GM20431 (cell line): ENCODE data around the gene TM4SF5.

ENCODE experiments used
- in situ Hi-C: fragments of 300-500 bp; cut with MseI, MboI; formaldehyde crosslinking; loops from one replicate; pipeline ENCODE4 v1.15.0; 2020; ENCODE audit warnings: low sequenced_read_pairs; ENCODE audit not compliant: unreplicated experiment

The TM4SF5 gene

DNA sequence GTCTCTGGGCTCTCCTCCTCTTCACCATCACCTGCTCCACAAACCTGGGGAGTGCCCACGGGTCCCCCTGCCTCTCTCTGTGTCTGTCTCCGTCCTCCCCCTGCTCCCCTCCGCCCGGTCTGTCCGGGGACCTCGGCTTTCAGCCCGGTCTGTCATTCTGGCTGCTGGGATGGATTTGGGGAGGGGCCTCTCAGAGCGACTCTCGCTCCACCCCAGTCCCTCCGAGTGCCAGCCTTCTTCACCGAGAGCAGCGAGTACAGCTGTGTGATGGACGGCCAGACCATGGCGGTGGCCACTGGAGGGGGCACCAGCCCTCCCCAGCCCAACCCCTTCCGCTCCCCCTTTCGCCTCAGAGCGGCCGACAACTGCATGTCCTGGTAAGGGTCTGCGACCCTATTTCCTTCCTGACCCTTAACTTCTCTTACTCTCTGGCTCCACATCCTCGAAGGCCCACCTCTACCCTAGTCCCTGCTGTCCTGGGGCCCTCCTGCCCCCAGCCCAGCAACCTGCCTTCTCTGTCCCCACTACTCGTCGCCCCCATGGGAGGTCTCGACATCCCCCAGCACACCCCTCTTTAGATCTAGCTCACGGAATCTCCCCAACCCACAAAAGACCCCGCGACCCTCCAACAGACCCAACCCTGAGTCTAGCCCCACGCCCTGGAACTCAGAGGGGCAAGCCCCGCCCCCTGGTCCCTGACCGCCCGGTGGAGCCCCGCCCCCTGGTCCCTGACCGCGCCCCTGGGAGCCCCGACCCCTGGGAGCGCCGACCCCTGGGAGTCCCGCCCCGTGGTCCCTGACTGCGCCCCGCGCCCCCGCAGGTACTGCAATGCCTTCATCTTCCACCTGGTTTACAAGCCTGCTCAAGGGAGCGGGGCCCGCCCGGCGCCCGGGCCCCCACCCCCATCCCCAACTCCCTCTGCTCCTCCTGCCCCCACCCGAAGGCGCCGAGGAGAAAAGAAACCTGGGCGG, 26.4 kb upstream of the TM4SF5 start:
- in situ Hi-C loops, result no loop called here

DNA sequence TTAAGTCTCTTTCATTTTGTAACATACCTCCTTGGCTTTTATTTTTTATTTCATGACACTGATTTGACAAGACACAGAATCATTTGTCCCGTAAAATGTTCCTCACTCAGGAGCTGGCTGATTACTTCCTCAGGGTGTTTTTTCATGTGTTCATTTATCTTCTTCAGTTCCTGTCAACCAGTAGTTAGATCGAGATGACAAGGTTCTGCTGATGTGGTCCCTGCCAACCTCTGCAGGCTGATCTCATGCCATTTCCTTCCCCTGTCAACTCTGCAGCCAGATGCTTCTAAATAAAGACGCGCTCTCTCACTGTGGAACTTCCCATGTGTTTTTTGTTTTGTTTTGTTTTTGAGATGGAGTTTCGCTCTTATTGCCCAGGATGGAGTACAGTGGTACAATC, 23.8 kb upstream of the TM4SF5 start:
- in situ Hi-C loops, result no loop called here

DNA sequence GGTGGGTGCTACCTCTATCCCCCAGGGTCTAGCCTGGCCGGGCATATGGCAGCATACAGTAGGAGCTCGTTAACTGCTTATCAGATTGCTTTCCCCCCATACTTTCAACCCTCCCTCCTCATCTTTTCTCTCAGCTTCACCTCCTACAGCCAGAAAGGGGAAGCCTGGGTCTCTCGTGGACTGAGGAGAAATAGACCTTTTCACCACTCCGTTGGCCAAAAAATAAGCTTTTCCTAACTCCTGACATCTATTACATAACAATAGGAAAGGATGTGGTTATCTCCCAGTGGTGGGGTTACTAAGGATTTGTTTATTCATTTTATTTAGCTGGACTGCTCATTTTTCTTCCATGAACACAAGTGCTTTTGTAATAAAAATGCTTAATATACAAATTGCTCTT, 23.0 kb upstream of the TM4SF5 start:
- in situ Hi-C loops, result no loop called here

- in situ Hi-C loops, result no loop called here
Measured at GRCh38 chr17:4750606-4751005, 21.1 kb upstream of the TM4SF5 start.

GRCh38 chr17:4751932-4752331, 19.8 kb upstream of the TM4SF5 start:
- in situ Hi-C loops, result no loop called here

DNA sequence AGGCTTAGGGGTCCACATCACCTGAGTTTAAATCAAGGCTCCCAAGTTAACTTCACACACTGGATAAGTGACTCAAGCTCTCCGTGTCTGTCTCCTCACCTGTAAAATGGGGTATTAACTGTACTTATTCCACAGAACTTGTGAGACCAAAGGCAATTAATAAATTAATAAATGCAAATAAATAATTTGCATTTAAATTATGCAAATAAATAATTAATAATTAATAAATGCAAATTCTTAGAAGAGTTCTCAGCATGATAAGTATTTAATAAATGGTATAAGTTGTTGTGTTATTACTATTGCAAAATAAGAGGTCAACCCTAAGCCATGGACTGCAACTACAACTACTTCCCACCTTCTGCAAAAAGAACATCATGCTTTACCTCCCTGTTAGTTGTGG, 18.3 kb upstream of the TM4SF5 start:
- in situ Hi-C loops, result no loop called here

DNA sequence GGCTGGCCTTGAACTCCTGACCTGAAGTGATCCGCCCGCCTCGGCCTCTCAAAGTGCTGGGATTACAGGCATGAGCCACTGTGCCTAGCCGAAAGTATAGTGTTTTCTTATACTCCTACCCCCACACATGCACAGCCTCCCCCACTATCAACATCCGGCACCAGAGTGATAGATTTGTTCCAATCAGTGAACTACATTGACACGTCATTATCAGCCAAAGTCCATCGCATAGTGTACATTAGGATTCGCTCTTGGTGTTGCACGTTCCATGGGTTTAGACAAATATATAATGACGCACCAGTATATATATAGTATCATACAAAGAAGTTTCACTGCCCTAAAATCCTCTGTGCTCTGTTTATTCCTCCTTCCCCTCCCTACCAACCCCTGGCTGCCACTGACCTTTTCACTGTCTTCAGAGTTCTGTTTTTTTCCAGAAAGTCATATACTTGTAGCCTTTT, 11.9 kb upstream of the TM4SF5 start:
- in situ Hi-C loops, result no loop called here

DNA sequence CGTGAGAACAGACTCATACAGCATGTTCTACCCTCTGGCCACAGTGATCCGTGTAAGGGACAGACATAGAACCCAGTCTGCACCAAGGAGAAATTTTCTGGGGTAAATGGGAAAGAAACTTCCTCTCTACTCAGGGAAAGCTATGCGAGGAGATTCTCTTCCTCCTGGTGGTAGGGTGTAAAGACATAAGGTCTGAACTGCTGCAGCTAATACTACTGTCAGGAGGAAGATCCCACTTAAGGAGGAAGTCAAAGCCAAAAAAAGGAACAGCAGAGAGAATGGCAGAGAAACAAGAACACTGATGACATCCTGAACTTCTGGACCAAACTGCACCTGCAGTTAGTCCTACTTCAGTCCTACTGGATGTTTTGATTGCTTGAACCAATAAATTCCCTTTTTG, 7.1 kb upstream of the TM4SF5 start:
- in situ Hi-C loops, result no loop called here

GRCh38 chr17:4766201-4766600, 5.5 kb upstream of the TM4SF5 start:
- in situ Hi-C loops, result no loop called here

DNA sequence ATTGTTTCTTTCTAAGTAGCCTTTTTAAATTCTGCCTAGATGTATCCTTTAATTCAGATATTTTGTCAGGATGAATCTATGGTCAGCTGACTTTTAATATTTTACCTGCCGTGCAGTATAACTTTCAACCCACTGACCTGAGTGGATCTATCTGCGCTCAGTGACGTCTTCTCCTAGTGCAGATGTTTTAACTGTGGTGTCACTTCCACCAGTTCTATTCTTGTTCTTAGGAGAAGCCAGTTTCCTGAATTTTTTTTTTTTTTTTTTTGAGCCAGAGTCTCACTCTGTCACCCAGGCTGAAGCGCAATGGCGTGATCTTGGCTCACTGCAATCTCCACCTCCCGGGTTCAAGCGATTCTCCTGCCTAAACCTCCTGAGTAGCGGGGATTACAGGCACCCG, 5.0 kb upstream of the TM4SF5 start:
- in situ Hi-C loops, result no loop called here

DNA sequence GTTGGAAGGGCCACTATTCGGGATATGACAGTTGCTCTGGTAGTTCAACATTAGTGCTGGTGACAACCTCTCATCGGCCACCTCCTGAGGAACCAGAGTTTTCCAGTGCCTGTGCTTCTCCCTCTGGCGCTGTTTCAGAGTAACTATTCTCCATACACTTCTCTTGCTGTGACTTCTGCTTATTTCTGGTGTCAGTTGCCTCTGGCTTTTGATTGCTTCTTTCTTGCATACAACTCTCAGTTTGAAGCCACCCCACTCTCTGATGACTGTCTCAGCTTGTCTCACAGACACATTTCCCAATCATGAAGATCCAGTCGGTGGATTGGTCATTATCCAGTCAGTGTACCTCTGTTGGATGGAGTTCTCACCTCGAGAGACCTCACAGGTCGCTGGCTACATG, 3.4 kb upstream of the TM4SF5 start:
- in situ Hi-C loops, result no loop called here

DNA sequence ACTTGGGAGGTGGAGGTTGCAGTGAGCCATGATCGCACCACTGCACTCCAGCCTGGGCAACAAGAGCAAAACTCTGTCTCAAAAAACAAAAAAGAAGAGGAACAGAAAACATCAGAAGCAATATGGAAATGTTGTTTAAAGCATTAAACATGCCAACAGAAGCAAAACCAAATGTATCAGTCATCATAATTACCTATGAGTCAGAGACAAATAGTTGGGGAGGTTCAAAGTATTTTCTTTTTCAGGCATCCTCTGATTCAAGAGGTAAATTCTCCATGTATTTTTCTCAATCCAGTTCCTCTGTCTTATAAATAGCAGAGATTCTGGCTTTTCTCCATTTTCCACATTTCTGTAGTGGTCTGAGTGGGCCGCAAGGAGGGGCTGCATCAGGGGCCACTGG, 2.1 kb upstream of the TM4SF5 start:
- in situ Hi-C loops, result no loop called here

- in situ Hi-C loops, result no loop called here
Measured at GRCh38 chr17:4772235-4772613, 538 bp downstream of the TM4SF5 start.

DNA sequence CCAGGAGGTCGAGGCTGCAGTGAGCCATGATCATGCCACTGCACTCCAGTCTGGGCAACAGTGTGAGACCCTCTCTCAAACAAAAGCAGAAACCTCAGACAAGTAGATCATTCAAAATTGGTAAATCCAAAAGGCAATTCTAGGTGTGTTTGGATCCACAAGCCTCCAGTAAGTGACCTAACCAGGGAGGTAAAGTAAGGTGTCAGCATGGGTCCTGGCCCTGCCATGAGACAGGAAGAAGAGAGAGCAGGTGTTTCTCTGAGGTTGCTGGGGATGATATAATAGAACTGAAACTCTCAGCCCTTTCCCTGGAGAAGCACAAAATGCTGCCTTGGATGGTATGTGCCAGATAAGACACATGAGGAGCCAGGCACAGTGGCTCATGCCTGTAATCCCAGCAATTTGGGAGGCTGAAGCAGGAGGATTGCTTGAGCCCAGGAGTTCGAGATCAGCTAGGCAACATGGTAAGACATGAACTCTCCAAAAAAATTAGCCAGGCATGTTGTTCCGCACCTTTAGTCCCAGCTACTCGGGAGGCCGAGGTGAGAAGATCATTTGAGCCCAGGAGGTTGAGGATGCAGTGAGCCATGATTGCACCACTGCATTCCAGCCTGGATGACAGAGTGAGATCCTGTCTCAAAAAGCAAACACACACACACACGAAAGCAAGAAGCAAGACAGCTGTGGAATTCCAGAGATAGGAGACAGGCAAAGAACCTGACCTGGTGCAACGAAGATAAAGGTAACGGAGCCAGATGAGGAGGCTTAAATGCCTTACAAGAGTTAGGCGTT, 6.5 kb downstream of the TM4SF5 start:
- in situ Hi-C loops, result no loop called here

DNA sequence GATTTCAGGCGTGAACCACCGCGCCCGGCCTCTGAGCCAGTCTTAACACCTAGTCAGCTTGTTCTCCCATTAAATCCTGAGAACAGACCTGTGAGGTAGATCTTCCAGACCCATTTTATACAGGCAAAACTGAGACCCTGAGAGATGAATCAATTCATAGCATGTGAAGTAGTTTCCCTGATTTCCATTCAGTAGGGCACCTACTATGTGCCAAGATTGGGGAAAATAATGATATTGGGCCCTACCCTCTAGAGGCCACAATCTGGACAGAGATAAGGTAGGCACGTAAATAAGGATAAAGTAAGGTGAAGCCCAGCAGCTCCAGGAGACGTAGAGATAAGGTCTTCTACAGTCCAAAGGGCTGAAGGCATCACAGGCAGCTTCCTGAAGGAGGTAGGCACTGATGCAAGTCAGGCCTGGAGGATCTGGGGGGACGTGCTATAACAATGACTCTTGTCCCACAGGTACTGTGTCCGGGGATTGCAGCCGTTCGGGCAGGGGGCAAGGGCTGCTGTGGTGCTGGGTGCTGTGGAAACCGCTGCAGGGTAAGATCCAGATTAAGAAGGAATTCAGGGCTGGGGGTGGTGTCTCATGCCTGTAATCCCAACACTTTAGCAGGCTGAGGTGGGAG, 8.8 kb downstream of the TM4SF5 start:
- in situ Hi-C loops, result no loop called here

GRCh38 chr17:4782652-4783051, 11.0 kb downstream of the TM4SF5 start:
- in situ Hi-C loops, result no loop called here

DNA sequence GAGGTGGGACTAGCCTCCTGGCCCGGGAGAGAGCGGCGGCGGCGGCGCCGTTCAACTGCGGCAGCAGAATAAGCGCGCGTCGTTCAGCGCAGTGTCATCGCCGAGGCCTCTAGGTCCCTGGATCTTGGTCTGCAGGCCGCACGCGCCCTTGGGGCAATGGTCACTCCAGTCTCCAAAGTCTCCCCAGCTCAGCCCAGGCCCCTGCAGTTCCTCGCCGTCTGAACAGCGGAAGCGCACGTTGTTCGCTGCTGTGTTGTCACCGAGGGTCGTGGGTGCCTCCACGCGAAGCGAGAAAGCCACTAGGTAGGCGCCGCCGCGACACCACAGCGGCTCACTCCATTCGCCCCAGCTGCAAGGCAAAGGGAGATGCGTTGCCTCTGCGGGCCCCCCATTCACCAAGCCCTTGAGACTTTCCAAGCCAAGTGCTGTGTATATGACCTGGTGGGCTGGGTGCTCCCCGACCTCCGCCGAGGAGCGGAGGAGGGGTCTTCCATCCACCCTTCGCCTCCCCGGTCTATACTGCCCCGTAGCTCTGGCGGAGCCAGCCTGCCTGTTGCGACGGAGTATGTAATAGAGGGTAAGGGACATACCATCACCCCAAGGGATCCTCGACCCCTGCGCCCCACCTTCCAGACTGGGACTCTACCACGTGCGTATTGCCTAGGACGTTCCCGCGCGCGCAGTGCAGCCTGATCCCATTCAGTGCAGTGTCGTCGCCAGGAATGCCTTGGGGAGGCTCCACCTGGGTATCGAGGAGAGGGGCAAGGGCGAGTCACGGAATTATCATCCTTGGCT, 13.8 kb downstream of the TM4SF5 start:
- in situ Hi-C loops, result no loop called here

- in situ Hi-C loops, result no loop called here
Measured at GRCh38 chr17:4786106-4786511, 14.4 kb downstream of the TM4SF5 start, which contains the start of gene VMO1. Gene VMO1 (minus strand): TSS chr17:4786364. CDS start chr17:4786352, 12 bp downstream.

- in situ Hi-C loops, result no loop called here
Measured at GRCh38 chr17:4786516-4786915, 14.8 kb downstream of the TM4SF5 start.
